ENCODE measurements around the gene SMIM7. TPM values are rescaled to one million over a fixed set of nuclear protein-coding genes. Genes with fewer than 3 reads are reported as not detected.

Gene SMIM7
- total RNA-seq, 1 donor from 2014 or later = 78.7 TPM

DNA sequence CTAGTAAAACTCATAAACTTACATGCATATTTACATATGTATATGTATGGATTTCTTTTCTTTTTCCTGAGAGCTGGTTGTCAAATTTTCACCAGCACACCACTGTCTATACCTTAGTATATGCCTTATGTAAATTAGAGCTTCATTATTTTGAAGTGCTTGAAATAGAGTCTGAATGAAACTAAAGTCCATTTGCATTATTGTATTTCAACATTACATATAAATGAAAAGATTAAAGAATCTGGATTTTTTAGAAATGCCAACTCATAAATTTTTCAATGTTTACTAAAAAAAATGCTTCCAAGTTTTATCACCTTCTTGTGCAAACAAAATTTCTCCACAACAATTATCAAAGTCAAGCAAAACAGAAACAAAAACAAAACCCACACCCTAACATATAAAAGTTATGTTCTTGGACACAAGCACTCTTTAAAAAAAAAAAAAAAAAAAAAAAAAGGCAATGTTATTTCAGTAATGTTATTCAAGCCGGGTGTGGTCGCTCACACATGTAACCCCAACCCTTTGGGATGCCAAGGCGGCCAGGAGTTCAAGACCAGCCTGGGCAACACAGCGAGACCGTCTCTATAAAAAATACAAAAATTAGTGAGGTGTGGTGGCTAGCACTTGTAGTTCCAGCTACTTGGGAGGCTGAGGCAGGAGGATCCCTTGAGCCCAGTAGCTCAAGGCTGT lies 50.3 kb downstream of the SMIM7 start:
- Mint-ChIP-seq H3K27ac (ENCODE audit: unreplicated experiment) (no peak overlapping the region), H3K36me3 (ENCODE audit: low read depth) (no peaks in the 10 kb centered on the region), H3K4me3 (no peak overlapping the region), H3K4me1 (peaks cover 9% of the 10 kb centered on the region), H3K27me3 (ENCODE audit: low read depth) (no peaks in the 10 kb centered on the region), H3K9me3 (no peaks in the 10 kb centered on the region)
- TF ChIP-seq, protein P1, sequence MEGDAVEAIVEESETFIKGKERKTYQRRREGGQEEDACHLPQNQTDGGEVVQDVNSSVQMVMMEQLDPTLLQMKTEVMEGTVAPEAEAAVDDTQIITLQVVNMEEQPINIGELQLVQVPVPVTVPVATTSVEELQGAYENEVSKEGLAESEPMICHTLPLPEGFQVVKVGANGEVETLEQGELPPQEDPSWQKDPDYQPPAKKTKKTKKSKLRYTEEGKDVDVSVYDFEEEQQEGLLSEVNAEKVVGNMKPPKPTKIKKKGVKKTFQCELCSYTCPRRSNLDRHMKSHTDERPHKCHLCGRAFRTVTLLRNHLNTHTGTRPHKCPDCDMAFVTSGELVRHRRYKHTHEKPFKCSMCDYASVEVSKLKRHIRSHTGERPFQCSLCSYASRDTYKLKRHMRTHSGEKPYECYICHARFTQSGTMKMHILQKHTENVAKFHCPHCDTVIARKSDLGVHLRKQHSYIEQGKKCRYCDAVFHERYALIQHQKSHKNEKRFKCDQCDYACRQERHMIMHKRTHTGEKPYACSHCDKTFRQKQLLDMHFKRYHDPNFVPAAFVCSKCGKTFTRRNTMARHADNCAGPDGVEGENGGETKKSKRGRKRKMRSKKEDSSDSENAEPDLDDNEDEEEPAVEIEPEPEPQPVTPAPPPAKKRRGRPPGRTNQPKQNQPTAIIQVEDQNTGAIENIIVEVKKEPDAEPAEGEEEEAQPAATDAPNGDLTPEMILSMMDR (conservative IDR thresholded peaks at IDR 0.05) = no peak
- DNase-seq (ENCODE audit: low read depth, low spot score) = no peak

DNA sequence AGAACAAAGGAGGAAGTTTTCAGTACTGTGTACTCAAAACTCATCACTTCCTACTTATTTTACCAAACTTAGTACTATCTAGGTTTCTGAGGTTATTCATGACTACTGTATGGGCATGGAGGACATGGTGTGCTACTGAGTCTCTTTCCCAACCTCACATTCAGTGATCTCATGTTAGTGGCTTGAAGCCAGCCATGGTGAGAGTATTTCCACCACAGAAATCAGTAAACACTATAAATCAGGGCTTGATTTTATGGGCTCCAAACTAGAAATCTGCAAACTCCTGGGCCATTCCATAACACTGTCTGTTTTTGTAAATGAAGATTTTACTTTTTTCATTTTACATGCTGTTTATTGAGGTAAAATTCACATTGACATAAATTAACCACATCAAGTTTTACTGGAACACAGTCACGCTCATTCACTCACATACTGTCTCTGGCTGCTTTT lies 51.6 kb downstream of the SMIM7 start:
- H3K4me1 Mint-ChIP-seq = peaks cover 3% of the 10 kb centered on the region
- no peaks in the 10 kb centered on the region for H3K27me3 Mint-ChIP-seq (ENCODE audit: low read depth)
- H3K9me3 Mint-ChIP-seq = no peaks in the 10 kb centered on the region
- no peak overlapping the region for H3K27ac Mint-ChIP-seq (ENCODE audit: unreplicated experiment)
- no peak overlapping the region for H3K4me3 Mint-ChIP-seq
- no peak for DNase-seq (ENCODE audit: low read depth, low spot score)
- no peaks in the 10 kb centered on the region for H3K36me3 Mint-ChIP-seq (ENCODE audit: low read depth)
- TF ChIP-seq, protein P1 (conservative IDR thresholded peaks at IDR 0.05) = no peak

DNA sequence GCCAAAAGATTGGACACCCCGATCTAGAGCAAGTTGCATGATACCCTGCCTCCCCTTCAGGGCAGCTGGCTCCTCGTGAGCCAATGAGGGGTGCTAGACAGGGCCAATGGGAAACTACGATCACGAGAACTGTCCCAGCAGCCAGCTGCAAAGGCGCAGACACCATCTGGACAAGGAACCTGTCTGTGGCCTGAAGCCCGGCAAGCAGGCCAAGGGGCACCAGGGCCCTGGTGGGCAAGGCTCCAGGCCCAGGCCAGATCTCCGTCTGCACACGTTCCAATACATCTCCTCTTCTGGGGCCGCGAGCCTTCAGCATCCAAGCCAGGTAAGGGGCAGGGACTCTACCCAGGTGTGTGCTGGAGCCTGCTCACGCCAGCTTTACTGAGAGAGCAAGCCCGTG lies 52.1 kb downstream of the SMIM7 start:
- DNase-seq (ENCODE audit: low read depth, low spot score) = no peak
- H3K27ac Mint-ChIP-seq (ENCODE audit: unreplicated experiment) = no peak overlapping the region
- H3K36me3 Mint-ChIP-seq (ENCODE audit: low read depth) = no peaks in the 10 kb centered on the region
- no peaks in the 10 kb centered on the region for H3K27me3 Mint-ChIP-seq (ENCODE audit: low read depth)
- TF ChIP-seq, protein P1 (conservative IDR thresholded peaks at IDR 0.05) = no peak
- H3K4me1 Mint-ChIP-seq = no peaks in the 10 kb centered on the region
- H3K9me3 Mint-ChIP-seq = no peaks in the 10 kb centered on the region
- no peak overlapping the region for H3K4me3 Mint-ChIP-seq

DNA sequence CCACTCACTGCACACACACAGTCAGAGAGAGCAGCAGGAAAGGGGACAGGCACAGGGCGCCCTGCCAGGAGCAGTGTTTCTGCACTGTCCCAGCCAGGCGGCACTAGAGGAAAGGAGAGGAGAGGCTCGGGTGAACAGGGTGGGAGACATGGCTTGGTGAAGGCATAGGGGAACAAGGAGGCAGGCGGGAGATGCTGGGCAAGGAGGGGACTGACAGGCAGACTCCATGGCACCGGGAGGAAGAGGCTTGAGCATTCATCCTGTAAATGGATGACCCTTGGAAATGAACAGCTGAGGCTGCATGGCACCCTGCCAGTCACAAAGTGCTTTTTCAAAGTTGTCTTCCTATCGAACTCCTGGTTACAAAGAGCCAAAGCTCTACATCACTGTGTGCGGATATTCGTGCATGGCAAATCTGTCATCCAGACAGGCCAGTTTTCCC lies 54.4 kb downstream of the SMIM7 start:
- H3K4me3 Mint-ChIP-seq = no peak overlapping the region
- DNase-seq (ENCODE audit: low read depth, low spot score) = no peak
- TF ChIP-seq, protein P1 (conservative IDR thresholded peaks at IDR 0.05) = no peak
- H3K27ac Mint-ChIP-seq (ENCODE audit: unreplicated experiment) = no peak overlapping the region
- H3K4me1 Mint-ChIP-seq = no peaks in the 10 kb centered on the region
- H3K36me3 Mint-ChIP-seq (ENCODE audit: low read depth) = no peaks in the 10 kb centered on the region
- no peaks in the 10 kb centered on the region for H3K9me3 Mint-ChIP-seq
- no peaks in the 10 kb centered on the region for H3K27me3 Mint-ChIP-seq (ENCODE audit: low read depth)

DNA sequence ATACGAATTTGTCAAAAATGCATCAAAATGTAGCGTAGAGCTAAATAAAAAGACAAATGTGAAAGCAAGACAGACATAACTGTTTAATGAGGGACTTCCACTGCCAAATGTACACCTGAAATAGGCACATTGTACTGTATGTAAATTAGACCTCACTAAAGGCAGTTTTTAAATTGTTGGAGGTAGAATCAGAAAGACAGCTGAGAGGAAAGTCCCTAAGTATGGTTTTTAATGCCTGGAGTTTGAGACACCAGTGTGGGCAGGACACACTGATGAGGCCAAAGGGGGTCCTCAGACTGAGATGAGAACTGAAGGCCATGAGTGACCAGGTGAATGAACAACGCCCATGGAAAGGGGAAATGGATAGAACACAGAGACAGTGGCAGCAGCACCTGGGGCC lies 54.8 kb downstream of the SMIM7 start:
- no peak for DNase-seq (ENCODE audit: low read depth, low spot score)
- no peak overlapping the region for H3K27ac Mint-ChIP-seq (ENCODE audit: unreplicated experiment)
- no peaks in the 10 kb centered on the region for H3K9me3 Mint-ChIP-seq
- TF ChIP-seq, protein P1 (conservative IDR thresholded peaks at IDR 0.05) = no peak
- H3K4me3 Mint-ChIP-seq = no peak overlapping the region
- H3K27me3 Mint-ChIP-seq (ENCODE audit: low read depth) = no peaks in the 10 kb centered on the region
- no peaks in the 10 kb centered on the region for H3K4me1 Mint-ChIP-seq
- H3K36me3 Mint-ChIP-seq (ENCODE audit: low read depth) = no peaks in the 10 kb centered on the region
